IgD-negative memory B cell (primary cell): ENCODE data around the gene LAMTOR5. TPM values are rescaled to one million over a fixed set of nuclear protein-coding genes. Genes with fewer than 3 reads are reported as not detected.

Experiments
- polyA plus RNA-seq: library from polyadenylated mRNA; unstranded; fragments of 300-500 nt; fragmentation: Illumina TruSeq; gene quantifications from one replicate; pipeline ENCODE4 v1.2.3, GENCODE V29; 2021

LAMTOR5 gene
- polyA plus RNA-seq, 1 donor from 2014 or later = 366 TPM

Other genes starting within 250 kb of the LAMTOR5 start
- gene KCNC4, start 197.4 kb downstream of the LAMTOR5 start, polyA plus RNA-seq = 1.8 TPM
- 16.9 TPM for gene RBM15, start 68.3 kb downstream of the LAMTOR5 start, polyA plus RNA-seq
- 3.6 TPM for gene SLC16A4, start 16.7 kb downstream of the LAMTOR5 start, polyA plus RNA-seq
- gene PROK1, start 43.5 kb upstream of the LAMTOR5 start, polyA plus RNA-seq = not detected
- not detected for gene KCNA10, start 111.5 kb upstream of the LAMTOR5 start, polyA plus RNA-seq
- not detected for gene KCNA2, start 198.7 kb upstream of the LAMTOR5 start, polyA plus RNA-seq